GM04503 (cell line): Measurements from ENCODE around the gene PIGK.

Experiments used
- DNase-seq: peaks from one replicate; pipeline ENCODE4 v3.0.0-alpha.2; 2012; ENCODE audit warnings: low read depth

The PIGK gene

DNA sequence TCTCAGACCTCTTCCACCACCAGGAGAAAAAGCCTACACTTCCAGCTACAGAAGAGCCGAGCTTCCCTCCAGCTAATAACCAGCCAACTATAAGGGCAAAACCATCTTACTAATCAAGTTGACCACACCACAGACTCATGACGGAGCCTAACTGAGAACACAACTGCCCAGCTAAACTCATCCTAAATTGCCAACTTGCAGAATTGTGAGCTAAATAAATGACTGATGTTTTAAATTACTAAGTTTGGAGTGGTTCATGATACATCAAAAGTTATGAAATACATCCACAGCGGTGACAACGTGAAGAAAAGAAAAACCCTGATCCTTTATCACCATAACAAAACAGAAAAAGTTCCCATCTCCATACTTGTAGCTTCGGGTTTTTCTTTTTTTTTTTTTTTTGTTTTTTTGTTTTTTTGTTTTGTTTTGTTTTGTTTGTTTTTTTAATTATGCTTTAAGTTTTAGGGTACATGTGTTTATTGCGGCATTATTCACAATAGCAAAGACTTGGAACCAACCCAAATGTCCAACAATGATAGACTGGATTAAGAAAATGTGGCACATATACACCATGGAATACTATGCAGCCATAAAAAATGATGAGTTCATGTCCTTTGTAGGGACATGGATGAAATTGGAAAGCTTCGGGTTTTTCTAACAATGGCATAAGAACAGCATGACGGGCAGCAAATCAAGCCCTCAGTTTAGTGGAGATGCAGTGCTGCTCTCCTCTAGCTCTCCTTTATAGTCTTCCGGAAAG, 122.6 kb downstream of the PIGK start:
- DNase-seq, result no peak

DNA sequence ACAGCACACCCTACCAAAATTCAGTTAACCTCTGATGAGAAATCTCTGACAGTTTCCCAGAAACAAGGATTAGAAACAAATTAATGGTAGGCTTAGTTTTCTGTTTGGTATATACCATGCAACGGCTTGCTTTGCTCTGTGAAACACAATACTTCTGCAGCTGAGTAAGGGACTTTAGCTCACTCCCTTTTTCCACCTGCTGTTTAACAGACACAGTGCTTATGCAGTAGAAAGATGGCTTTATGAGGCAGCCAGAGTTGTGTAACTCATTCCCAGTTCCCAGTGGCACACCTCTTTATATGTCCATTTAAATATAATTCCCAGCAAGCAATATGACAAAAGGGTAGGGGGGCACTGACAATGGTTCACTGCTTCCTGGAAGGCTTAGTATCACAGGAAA, 124.0 kb downstream of the PIGK start:
- no peak for DNase-seq

DNA sequence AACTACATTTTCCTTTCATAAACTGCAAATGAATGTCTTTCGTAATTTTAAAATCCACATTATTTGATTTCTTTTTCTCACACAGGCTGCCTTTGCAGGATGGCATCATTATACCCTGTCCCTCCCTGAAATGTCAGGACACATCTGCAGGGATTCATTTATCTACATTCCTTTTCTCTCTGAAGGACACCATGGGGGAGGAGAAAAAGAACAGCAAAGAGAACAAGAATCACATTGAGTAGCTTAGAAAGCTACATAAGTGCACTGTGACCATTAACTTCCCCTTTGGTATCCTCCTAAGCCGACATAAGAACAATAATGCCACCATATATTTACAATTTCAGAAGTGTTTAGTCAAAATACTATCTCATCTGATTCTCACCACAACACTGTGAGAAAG, 129.5 kb downstream of the PIGK start:
- DNase-seq, result no peak

DNA sequence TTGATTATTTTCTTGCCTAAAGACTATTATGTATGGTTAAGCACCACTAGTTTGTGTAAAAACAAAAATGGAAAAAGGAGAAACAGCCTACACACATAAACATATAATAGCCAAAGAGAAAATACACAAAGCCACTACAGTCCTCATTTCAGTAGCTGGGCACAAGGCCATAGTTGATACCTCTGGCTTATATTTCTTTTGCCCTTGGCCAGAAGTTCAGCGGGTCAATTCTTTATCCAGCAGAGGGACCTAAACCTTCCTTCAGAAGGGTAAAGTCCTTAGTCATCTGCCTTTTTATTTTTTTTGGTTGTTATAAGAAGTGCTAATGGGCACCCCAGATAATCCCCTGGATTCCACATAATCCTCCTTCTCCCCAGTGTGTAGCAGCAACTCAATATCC, 134.1 kb downstream of the PIGK start:
- no peak for DNase-seq

DNA sequence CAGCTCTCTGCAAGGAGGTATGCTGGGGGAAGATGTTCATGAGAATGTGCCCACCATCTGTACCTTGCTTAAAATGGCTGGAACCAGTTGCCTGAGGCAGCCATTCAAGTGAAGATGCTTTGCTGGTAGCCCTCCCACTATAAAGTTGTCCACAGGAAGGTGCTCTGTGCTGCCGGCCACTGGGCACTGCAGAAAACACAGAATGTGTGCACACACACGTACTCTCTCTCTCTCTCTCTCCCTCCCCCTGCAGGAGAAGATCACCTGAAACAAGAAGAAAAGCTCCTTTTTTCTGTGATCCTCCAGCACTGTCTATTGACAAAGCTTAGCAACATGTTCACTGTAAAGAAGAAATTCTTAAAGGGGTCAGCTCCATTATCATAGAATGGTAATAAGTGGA, 134.8 kb downstream of the PIGK start:
- no peak for DNase-seq

DNA sequence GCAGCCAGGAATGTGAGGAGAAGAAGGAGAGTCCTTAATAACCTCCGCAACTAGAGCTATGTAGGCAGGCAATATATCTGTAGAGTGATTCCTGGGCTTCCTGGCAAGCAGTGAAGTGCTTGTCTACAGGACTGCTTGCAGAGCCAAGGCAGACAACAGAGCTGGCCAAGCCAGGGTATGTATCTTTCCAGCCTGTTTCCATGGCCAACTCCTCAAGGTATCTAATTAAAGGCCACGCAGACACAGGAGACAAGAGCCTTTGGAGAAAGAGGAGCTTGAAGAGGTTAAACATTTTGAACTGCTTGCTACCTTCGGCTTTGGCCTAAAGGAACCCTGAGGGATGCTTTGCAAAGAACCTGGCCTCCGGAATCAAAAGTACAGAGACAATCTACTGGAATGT, 137.4 kb downstream of the PIGK start:
- DNase-seq, result no peak

DNA sequence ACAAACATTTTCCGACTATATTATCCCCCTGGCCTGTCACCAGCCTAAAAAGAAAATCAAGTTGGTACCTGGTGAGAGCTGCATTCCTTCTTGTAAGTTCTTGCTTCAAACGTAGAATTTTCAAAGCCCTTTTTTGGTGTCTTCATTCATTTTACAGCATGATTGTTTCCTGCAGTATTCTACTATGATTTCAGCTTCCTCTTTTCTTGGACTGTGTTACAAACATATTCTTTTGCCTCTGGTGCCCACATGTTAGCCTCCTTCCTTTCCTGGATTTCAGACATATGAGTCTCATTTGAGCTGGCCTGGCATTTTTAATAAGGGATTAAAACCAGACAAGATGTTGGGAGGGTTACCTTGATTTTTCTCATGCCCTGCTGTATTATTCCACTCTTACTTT, 142.5 kb downstream of the PIGK start:
- DNase-seq, result no peak

DNA sequence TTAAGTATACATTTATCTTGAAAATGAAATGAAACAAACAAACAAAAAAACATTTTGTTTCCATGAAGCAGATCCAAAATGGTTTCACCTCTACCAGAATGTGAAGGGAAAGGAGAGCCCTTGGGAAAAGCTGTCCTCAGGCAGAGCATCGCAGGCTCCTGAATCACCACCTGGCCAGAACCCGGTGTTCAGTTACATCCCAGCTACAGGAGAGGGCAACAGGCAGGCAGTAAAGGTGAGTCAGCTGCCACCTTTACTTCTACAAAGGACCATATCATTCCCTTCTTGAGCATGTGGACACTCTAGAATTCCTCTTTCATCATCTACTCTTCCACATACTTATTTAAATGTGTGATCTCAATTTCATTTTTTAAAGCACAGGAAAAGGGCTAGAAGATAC, 151.2 kb downstream of the PIGK start:
- DNase-seq, result no peak

DNA sequence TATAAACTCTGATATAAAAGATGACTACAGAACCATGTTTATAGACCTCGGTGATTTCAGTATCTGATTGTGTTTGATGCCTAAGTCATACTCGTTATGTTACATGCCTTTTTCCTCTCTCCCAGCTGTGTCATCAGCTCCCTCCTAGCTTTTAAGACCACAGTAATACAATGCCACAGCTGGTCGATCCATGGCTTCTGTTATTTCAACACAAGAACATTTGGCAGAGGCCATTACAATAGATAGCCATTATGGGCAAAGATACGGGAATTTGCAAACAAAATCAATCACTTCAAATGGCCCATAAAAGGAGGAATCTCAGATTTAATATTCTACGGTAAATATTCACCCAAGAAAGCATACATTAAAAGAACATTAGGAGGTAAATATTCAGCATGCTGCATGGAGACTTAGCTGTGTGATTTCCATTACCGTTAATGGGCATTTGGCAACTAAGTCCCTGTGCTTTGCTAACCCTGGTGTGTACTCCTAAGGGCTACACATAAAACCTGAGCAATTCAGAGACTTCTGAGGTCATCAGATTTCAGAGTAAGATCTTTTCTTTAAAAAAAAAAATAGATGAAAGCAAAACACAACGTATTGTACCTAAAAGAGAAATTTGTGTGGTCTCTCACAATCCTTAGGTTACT, 153.4 kb downstream of the PIGK start:
- no peak for DNase-seq

DNA sequence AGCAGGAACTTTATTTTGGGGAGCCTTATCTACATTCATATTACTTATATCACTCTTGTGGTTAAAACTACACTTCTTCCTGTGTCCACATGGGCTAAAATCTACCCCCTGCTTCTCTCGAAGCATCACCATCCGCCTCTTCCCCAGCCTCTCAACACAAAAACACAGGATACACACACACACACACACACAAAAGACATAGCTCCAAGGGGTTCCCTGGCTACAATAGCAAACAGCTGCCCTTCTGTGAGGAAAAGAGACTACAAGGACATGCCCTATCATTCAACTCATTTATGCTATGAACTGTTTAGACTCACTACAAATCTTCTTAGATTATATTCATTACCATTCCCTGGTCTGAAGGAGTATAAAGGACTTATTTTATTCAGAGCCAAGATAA, 155.0 kb downstream of the PIGK start:
- no peak for DNase-seq

DNA sequence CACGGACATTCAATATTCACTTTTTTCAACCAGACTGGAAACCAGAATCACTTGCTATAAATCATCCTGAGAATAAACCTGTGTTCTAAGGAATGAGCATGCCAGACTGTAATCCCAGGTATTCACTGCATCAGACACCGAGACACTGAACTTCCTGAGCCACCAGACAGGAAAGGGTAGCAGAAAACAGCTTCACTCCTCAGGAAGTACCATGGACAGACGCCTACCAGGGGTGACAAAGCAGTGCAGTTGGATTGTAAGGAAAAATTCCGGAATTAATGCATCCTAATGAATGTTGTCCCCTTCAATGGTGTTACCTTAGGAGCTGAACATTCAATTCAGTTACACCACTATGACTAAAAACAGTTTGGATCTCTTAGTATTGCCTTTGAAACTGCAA, 156.1 kb downstream of the PIGK start:
- DNase-seq, result no peak

DNA sequence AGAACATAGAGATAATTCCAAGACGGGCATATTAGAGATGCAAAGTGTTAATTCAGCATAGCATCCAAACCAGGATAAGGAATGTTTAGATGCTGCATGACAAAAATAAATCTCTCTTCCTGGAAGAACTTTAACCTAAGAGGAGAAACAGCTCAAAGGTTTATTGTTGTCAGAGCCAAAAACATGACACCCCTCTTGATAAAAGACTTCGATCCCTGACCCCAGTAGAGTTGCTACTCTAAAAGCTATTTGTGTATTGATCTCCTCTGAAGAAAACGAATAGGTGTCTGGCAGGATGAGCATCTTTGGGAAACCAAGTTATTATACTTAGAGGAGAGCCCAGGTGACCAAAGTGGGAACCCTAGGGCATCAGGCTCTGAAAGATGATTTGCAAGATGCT, 158.1 kb downstream of the PIGK start:
- no peak for DNase-seq

DNA sequence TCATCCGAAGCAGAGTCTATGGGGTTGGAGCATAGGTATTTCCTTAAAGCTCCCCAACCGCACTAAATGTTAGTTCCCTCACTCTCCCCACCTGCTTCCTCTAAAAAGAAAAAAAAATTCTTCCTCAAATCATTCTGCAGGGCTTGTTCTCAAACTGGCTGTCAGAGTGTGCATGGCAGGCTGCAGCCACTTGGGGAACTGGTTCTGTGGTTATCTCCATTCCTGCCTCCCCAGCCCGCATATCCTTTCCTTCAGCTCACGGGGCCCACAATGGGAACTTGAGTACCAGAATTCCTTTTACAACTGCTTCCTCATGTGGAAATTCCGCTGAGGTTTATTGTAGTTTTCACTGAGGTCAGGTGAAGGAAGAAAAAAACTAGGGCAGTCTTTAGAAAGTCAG, 159.2 kb downstream of the PIGK start:
- no peak for DNase-seq

DNA sequence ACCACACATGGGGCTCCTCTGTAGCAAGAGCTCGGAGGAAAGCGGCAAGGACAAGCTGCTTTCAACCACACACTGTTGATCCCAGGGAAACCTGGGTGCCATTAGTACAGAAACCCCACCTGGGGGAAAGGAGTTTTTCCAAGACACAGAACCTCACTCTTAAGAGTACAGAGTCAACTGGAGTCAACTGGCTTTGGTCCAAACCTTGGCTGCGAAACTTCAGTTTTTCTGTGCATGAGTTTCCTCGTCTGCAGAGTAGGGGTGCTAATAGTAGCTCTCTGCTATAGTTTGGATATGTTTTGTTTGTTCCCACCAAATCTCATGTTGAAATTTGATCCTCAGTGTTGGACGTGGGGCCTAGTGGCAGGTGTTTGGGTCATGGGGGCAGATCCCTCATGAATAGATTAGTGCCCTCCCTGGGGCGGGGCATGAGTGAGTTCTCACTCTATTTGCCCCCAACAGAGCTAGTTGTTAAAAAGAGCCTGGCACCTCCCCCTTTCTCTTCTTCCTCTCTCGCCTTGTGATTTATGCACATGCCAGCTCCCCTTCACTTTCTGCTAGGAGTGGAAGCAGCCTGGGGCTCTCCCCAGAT, 161.1 kb downstream of the PIGK start:
- no peak for DNase-seq

DNA sequence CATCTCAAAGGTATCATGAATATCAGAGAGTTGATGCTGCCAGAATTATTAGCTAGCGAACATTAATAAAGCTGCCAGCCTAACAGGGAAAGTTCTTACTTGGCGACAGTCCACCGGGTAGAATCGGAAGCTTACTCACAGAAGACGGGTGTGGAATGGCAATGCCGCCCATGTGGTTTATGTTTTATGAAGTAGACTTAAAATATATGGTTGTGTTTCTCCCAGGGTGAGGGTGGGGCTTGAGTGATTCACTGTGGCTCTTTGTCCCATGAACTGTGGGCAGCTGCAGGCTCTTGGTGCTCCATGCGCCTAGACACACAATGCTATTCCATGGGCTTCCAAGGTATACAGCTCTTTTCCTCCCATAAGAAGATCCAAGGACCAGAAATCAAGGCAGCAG, 162.7 kb downstream of the PIGK start:
- no peak for DNase-seq

DNA sequence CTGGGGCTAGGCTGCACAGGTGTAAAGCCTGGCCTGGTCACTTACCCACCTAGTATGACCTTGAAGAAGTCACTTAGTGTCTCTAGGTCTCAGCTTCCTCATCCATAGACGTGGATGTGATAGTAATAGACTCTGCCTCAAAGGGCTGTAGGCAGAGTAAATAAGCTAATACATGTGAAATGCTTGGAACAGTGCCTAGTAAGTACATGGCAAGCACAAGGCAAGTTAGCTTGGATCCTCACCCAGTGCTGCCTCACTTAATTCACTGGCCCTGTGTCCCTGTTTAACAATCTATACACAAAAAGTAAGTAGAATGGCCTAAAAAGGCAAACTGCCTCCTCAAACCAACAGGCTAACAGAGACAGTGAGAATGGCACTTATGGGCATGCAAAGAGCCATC, 167.8 kb downstream of the PIGK start:
- no peak for DNase-seq

DNA sequence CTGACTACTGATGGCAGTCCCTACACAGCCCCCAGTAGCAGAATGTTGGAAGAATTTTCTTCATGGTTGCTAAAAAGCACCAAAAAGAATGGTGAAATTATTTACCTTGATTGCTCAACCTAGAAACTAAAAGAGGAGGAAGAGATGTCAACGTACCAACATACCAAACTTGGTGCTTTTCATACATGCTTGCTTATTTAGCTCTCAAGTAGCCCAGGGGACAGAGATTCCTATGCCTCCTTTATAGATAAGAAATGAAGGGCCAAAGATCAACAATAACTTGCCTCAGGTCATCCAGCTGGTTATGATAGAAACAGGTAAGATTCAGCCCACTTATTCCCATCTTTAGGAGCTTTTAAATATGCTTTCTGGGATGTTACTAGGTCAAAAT, 170.6 kb downstream of the PIGK start:
- DNase-seq, result no peak

DNA sequence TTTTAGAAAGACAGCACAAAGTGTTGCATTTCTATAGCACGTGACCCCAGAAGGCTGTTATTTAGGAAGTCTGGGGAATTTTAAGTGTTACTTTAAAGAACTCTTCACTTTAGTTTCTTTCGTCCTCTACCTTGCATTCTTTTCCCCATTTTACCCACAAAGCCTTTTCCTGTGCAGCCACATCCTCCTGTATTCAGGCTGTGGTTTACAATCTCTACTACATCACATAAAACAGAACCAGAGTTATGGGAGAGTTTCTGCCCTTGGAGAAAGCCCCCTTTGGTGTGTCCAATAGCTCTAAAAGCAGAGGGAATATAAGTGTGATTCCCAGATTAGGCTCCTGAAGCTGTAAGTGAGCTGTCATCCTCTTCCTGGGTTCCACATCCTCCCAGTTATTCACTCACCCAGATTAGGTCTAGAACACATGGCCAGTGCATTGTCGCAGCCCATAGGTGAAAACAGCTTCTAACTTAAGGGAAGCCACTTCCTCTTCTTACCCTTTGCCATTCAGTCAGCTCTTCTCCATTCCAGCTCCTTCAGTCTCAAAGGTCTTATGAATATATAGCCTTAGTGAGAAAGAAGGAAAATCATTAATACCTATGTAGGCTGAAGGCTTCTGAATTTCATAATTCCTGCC, 171.1 kb downstream of the PIGK start:
- no peak for DNase-seq

DNA sequence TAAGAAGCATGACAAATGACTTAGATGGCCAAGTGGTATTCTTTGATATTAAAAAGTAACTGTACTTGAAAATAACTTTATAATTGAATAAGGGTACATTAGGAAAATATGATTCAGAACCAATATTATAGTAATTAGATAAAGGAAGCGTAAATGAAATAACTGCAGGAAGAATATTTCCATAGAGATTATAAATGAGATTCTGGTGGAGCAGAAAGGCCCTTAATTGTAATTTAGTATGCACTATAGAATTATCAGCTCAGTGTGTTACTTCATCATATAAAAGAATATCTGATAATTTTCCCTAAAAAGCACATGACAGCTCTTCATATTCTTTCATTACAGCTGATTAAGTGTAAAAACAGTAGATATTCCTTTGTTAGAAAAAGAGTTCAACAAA, 171.7 kb downstream of the PIGK start:
- DNase-seq, result no peak

DNA sequence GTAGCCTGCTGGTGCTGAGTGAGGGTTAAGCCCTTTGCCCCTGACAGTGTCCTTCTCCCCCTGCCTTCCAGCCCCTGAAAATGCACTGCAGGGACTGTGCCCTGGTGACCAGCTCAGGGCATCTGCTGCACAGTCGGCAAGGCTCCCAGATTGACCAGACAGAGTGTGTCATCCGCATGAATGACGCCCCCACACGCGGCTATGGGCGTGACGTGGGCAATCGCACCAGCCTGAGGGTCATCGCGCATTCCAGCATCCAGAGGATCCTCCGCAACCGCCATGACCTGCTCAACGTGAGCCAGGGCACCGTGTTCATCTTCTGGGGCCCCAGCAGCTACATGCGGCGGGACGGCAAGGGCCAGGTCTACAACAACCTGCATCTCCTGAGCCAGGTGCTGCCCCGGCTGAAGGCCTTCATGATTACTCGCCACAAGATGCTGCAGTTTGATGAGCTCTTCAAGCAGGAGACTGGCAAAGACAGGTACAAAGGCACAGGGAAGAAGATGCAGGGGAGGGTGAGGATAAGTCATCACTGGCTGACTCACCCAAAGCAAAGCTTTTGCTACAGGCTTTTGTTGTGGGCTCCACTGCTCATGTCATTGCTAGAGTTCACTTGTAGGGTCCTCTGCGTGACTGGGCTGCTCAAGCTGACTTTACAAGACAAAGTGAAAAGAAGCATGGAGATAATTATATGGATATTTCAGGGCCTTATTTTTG, 174.9 kb downstream of the PIGK start:
- DNase-seq, result no peak

DNA sequence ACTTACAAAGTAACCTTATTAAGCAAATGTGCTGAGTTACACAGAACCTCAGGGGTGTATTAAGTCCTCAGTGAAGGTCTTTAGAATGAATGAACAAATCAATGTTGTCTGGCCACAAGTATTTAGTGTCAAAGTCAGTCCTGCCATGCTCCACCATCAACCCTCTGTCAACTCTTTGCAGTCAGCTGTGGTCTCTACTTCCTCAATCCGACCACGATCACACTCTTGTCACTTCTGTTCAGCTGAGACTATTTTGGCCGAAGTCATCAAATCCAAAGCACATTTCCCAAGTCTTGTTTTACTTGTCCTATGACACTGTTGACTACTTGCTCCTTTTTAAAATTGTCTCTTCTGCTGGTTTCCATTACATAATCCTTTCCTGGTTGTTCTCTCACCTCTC, 178.4 kb downstream of the PIGK start:
- no peak for DNase-seq

DNA sequence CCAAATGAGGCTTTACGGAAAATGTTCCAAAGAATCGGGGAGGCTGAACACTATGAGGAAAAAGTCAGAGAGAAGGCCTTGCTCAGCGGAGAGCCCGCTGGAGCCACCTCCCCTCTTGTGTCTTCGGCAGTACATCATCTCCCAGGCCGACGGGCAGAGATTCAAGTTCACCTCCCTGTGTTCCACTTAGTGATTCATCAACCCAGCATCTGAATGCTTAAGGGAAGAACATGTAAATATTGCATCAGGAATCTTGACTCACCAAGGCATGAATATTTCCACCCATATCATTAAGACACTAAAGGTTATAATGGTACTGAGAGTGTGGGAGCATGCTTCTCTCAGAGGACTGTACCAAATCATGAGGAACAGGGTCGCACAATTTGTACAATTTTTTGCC, 179.5 kb downstream of the PIGK start:
- peak; percentile 94 for DNase-seq

DNA sequence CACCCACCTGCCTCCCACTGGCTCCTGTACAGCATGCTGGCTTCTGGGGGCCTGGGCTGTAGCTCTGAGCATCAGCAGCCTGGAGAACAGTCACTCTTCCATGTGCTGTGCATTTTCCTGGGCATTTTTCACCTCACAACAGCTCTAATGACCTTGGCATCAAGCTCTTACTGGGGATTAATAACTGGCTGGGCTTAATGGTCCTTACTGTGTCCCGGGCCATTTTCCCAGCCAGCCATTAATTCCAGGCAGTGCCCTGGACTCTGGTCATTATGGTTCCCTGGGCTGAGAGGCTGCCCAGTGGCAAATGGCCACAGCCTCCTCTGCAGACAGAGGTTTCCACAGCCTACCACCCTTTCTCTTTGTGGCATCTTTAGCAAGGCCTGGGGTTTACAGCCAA, 180.1 kb downstream of the PIGK start:
- DNase-seq, result no peak
